Measurements from ENCODE around the gene CDKN2C. TPM values are rescaled to one million over a fixed set of nuclear protein-coding genes. Genes with fewer than 3 reads are reported as not detected.

The CDKN2C gene
- total RNA-seq, 4 donors from 2014 or later: 6.9 to 16.5 (median 12.5) TPM

Other genes starting within 250 kb of the CDKN2C start
- gene FAF1, start 10.0 kb upstream of the CDKN2C start, total RNA-seq: 10 to 100 TPM; 23.8 to 64.6 (median 43.9) TPM
- gene C1orf185, start 132.0 kb downstream of the CDKN2C start, total RNA-seq: not detected